Fibroblast of mammary gland (primary cell): ENCODE results near the gene GFRA4.

Source experiments
- DNase-seq: peaks from one replicate; pipeline ENCODE4 v3.0.0-alpha.2; 2010; ENCODE audit warnings: low read depth
- H3K4me3 ChIP-seq: 2 replicates; pipeline ENCODE4 v1.5.1; 2011; ENCODE audit warnings: low read depth, mild to moderate bottlenecking, low read length, moderate library complexity; ENCODE audit not compliant: control insufficient read depth
- TF ChIP-seq, protein P1 (sequence below): conservative IDR thresholded peaks from 2 replicates; pipeline ENCODE4 v1.5.1; 2011; ENCODE audit warnings: low read depth, low read length, inconsistent platforms; ENCODE audit not compliant: control insufficient read depth, insufficient read depth

GFRA4 gene

DNA sequence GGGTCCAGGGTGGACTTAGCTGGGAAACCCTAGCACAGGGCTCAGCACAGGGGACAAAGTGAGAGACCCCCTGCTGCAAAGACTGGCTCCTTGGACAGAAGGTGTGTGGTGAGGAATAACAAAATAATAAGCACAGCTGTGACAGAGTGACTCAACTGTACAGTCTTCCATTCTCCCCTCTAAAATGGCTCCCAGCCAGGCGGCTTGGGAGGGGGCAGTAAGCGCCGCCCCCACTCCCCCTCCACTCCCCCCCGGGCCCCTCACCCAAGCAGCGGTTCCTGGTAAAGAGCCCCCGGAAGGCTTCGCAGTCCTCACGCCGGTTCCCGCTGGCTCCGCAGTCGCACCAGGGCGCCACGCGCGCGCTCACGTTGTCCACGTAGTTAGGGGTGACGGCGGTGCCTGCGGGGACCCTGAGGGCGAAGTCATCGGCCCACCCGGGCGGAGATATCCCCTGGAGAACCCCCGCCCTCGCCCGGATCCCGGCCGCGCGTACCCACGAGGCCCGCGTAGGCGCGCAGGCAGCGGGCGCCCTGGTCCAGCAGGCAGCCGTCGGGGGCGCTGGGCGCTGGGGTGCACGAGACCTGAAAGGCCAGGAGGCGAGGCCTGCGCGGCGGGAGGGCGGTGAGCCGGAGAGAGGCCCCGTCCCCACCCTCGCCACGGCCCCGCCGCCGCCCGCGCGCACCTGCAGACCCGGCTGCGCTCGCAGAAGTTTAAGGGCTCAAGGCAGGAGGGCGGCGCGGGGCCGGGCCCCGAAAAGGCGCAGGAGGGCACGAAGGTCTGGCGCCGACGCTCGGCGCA lies 2.7 kb downstream of the GFRA4 start:
- no peak for DNase-seq
- TF ChIP-seq, protein P1, sequence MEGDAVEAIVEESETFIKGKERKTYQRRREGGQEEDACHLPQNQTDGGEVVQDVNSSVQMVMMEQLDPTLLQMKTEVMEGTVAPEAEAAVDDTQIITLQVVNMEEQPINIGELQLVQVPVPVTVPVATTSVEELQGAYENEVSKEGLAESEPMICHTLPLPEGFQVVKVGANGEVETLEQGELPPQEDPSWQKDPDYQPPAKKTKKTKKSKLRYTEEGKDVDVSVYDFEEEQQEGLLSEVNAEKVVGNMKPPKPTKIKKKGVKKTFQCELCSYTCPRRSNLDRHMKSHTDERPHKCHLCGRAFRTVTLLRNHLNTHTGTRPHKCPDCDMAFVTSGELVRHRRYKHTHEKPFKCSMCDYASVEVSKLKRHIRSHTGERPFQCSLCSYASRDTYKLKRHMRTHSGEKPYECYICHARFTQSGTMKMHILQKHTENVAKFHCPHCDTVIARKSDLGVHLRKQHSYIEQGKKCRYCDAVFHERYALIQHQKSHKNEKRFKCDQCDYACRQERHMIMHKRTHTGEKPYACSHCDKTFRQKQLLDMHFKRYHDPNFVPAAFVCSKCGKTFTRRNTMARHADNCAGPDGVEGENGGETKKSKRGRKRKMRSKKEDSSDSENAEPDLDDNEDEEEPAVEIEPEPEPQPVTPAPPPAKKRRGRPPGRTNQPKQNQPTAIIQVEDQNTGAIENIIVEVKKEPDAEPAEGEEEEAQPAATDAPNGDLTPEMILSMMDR = no peak
- no peak overlapping the region for H3K4me3 ChIP-seq

DNA sequence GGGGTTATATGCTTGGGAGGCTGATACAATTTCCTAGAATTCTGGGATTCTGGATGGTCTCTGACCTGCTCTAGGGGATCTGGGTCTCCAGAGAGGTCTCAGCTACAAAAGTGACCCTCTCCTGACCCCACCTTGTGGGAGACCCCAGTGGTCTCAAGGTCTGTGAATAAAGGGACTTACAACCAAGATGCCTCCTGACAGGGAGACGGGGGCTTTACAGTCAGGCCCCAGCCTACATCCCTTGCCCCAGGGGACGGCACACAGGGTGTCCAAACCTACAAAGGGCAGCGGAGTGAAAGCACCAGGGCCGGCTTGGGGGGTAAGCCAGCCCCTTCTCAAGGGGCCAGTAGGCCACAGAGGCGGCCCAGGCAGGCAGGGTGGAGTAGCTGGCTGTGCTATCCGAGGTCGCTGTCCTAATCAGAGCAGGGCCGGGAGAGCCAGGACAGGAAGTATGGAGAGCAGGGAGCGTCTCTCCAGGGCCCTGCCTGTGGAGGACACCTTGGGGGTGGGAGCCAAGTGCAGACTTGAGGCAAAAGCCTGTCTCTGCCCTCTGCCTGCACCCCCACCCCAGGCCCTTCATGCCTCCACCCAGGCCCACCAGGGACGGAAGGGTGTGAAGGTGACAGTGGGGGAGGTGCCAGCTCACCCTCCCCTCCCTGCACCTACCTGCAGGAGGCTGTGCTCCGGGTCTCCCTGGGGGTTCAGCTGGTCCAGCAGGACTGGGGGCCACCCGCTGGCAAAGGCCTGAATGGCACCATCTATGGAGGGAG lies 3.5 kb downstream of the GFRA4 start:
- no peak for DNase-seq
- TF ChIP-seq, protein P1 = no peak
- no peak overlapping the region for H3K4me3 ChIP-seq

DNA sequence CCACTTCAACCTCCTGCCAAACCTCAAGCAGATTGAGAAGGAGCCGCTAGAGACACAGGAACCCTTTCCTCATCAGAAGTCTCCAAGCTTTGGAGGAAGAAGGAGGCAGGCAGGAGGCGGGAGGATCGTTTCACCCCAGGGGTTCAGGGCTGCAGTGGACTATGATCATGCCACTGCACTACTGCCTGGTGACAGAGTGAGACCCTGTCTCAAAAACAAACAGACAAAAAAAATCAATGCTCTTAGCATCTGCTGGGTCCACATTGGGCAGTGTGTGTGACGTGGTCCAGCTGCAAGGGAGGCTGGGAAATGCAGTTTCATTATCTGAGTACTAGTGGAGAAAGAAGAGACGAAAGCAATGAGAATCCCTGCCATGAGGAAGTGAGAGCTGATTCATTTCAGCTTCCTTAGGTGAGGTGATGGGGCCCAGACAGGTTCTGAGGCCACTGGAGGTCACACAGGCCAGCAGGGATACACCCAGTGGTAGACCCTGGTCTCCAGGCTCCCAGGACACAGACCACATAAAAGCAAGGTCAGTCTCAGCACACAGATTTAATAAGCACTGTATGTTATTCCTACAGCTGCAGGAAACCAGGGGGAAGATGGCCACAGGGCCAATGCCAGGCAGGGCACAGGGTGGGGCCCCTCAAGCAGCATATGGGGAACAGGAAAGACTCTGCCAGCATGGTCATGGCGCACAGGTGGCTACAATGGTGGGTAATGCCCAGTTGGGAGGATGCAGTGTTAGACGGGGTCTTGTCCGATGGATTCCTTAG lies 4.3 kb downstream of the GFRA4 start:
- H3K4me3 ChIP-seq = no peak overlapping the region
- no peak for DNase-seq
- TF ChIP-seq, protein P1 = no peak

DNA sequence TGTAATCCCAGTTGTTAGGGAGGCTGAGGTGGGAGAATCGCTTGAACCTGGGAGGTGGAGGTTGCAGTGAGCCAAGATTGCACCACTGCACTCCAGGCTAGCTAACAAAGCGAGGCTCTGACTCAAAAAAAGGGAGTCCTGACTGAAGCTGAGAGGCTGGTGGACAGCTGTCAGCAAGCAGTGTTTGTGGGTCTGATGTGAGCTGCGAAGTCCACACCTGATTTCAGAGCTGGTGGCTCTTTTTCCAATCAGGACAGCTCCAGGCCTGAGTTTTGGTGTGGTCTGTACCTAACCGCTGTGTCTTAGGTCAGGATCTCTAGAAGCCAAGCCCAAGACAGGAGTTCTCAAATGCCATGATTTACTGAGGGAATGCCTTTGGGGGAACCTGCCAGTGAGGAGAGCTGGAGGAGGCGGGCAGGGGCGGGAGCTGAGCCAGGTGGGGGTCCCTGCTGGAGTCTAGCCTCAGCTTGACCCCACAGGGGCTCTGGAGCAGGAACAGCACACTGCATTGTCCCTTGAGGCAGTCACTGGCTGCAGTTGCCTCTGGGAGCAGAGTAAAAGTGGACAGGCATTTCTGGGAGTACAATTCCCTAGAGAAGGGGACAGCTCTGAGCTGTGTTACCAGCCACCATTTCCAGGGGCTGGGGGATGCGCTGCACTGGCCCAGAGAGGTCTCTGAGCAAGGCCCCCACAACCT lies 5.0 kb downstream of the GFRA4 start:
- no peak for DNase-seq
- TF ChIP-seq, protein P1 = no peak
- no peak overlapping the region for H3K4me3 ChIP-seq

DNA sequence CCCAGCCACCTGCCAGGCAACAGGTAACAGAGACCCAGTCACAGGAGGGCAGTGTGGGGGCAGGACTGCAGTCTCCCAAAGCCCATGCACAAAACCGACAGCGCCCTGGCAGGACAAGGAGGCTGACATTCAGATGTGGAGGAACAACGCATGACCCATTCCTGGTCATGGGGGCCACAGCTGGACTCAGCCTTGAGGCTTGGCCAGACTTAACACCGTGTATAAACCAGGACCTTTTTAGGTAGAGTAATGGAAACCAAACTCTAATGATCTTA lies 8.1 kb downstream of the GFRA4 start:
- no peak for DNase-seq
- no peak overlapping the region for H3K4me3 ChIP-seq
- TF ChIP-seq, protein P1 = no peak
